Measurements from ENCODE around the gene NR3C2.

- TF ChIP-seq, protein P1, sequence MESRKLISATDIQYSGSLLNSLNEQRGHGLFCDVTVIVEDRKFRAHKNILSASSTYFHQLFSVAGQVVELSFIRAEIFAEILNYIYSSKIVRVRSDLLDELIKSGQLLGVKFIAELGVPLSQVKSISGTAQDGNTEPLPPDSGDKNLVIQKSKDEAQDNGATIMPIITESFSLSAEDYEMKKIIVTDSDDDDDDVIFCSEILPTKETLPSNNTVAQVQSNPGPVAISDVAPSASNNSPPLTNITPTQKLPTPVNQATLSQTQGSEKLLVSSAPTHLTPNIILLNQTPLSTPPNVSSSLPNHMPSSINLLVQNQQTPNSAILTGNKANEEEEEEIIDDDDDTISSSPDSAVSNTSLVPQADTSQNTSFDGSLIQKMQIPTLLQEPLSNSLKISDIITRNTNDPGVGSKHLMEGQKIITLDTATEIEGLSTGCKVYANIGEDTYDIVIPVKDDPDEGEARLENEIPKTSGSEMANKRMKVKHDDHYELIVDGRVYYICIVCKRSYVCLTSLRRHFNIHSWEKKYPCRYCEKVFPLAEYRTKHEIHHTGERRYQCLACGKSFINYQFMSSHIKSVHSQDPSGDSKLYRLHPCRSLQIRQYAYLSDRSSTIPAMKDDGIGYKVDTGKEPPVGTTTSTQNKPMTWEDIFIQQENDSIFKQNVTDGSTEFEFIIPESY (IDR thresholded peaks at IDR 0.05) = no peak
- TF ChIP-seq, protein P2, sequence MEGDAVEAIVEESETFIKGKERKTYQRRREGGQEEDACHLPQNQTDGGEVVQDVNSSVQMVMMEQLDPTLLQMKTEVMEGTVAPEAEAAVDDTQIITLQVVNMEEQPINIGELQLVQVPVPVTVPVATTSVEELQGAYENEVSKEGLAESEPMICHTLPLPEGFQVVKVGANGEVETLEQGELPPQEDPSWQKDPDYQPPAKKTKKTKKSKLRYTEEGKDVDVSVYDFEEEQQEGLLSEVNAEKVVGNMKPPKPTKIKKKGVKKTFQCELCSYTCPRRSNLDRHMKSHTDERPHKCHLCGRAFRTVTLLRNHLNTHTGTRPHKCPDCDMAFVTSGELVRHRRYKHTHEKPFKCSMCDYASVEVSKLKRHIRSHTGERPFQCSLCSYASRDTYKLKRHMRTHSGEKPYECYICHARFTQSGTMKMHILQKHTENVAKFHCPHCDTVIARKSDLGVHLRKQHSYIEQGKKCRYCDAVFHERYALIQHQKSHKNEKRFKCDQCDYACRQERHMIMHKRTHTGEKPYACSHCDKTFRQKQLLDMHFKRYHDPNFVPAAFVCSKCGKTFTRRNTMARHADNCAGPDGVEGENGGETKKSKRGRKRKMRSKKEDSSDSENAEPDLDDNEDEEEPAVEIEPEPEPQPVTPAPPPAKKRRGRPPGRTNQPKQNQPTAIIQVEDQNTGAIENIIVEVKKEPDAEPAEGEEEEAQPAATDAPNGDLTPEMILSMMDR (IDR thresholded peaks at IDR 0.05; ENCODE audit: low read depth, low read length, missing input control) = no peak
- no peak for TF ChIP-seq YY1 (IDR thresholded peaks at IDR 0.05)
- no peak for TF ChIP-seq RAD21 (IDR thresholded peaks at IDR 0.05)
- TF ChIP-seq TAF1 (conservative IDR thresholded peaks at IDR 0.05) = no peak
- TF ChIP-seq, protein P3, sequence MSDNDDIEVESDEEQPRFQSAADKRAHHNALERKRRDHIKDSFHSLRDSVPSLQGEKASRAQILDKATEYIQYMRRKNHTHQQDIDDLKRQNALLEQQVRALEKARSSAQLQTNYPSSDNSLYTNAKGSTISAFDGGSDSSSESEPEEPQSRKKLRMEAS (IDR thresholded peaks at IDR 0.05) = no peak
- TF ChIP-seq, protein P4, sequence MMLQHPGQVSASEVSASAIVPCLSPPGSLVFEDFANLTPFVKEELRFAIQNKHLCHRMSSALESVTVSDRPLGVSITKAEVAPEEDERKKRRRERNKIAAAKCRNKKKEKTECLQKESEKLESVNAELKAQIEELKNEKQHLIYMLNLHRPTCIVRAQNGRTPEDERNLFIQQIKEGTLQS (IDR thresholded peaks at IDR 0.05) = no peak
- TF ChIP-seq EGR1 (IDR thresholded peaks at IDR 0.05; ENCODE audit: low read depth in 2 of 2) = no peak
- no peak for TF ChIP-seq RXRA (IDR thresholded peaks at IDR 0.05)
- peak in 1 of 2 donors; percentile 12 for TF ChIP-seq HNF4A (conservative IDR thresholded peaks at IDR 0.05)
- no peak for TF ChIP-seq REST (IDR thresholded peaks at IDR 0.05)
These were observed 11.4 kb downstream of the NR3C2 start for GRCh38 chr4:148430854-148431253.
